GM21390 (cell line): ENCODE data around the gene ANGPTL8.
A peak's percentile ranks its signal among the peaks of the same experiment; 100 is the strongest.

Experiments
- ATAC-seq: cut with Tn5 transposase; IDR thresholded peaks from one replicate; pipeline ENCODE4 v1.9.1; 2021; ENCODE audit not compliant: unreplicated experiment

The ANGPTL8 gene, protein sequence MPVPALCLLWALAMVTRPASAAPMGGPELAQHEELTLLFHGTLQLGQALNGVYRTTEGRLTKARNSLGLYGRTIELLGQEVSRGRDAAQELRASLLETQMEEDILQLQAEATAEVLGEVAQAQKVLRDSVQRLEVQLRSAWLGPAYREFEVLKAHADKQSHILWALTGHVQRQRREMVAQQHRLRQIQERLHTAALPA

DNA sequence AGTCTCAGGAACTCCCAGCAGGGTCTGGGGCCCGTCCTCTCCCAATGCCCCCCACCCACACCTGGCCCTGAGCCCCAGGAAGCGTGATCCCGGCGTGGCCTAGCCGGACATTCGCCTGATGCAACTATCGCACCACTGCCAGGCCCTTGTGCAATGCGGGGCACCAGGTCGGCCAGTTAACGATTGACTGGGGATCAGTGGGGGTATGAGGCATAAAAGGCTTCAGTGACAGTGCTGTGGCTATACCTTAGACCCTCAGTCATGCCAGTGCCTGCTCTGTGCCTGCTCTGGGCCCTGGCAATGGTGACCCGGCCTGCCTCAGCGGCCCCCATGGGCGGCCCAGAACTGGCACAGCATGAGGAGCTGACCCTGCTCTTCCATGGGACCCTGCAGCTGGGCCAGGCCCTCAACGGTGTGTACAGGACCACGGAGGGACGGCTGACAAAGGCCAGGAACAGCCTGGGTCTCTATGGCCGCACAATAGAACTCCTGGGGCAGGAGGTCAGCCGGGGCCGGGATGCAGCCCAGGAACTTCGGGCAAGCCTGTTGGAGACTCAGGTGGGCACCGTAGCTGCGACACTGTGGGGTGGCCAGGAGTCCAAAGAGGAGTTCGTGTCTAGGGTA is at the start of gene ANGPTL8:
Gene ANGPTL8 (plus strand): TSS at position 243 of the 624 bp plus-strand sequence. CDS start 19 bp downstream, at position 262.
- ATAC-seq = no peak

DNA sequence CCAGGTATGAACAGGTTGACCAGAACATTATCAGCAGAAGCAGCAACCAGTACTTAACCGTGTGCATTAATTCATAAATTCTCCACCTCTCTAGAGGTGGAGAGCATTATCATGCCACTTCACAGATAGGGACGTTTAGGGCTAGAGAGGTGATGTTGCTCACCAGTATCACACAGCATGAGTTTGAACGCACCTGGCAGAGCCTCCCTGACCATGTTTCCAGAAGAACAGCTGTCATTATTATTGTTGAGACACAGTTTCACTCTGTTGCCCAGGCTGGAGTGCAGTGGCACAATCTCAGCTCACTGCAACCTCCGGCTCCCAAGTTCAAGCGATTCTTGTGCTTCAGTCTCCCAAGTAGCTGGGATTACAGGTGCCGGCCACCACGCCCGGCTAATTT is 48.9 kb upstream of the ANGPTL8 start:
- no peak for ATAC-seq

DNA sequence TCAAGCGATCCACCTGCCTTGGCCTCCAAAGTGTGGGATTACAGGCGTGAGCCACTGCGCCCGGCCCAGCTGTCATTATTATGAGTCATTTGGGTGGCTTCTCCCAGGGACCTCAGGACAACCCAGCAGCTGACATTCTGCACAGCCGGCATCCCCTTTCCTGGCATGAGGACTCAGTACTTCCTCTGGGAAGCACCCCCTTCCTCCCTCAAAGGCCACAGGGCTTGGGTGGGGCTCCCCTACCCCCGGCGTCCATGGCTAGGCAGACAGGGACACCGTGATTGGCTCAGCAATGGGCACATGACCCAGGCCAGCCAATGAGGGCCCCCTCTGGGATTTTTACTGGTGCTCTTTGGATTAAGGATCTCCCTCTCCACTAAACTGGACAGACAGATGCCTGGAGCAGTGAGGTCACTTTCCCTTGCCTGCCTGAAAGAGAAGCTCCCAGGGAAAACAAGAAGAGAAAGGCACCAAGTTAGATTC is 48.1 kb upstream of the ANGPTL8 start:
- ATAC-seq = no peak

DNA sequence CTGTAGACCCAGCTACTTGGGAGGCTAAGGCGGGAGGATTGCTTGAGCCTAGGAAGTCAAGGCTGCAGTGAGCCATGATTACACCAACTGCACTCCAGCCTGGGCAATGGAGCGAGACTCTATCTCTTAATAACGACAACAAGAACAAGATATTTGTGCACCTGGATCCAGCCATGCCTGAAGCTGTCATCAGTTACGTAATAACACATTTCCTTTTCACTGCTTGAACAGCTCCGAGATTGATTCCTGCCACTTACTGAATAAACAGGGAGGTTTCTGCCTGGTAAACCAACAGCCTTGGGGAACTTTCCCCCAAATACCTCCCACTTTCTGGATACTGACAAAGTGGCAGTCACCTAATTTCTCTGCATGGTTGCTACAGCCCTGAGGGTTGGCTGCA is 47.5 kb upstream of the ANGPTL8 start:
- ATAC-seq = no peak

DNA sequence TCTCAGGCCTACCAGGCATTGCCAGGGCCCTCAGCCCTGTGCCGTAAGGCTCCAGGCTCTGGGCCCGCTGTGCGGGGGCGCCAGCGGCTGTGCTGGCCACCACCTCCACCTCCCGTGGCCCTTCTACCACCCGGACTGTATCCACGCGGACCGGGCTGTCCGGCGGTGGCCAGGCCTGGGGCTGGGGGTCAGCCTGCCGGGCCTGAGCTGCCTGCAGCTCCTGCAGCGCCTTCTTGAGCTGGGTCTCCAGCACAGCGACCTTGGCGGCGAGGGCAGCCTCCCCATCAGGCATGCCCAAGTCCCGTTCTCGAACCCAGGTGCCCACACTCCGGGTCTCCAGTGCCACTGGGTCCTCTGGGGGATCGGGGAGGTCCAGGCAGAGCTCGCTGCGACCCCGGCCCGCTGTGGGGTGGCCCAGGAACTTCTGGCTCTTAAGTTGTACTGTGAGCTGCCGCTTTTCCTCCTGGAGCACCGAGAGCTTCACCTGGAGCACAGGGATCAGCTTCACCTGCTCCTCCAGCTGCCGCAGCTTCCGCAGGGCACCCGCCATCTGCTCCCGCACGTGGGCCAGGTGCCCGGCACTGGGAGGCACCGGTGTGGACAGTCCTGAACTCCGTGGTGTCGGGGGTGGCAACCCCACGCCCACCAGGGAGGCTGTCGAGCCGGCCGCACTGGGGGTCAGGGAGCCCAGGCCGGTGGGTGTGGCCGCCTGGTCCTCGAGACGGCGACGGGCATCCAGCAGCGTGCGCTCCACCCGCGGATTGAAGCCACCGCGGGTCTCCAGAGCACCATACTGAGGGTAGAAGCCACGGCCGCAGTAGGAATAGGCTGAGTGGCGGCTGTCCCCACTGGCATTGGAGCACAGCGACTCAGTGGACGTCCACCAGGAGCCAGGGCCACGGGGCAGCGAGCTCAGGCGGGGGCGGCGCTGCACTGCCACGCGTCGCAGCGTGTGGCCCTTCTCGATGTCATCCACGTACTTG is 46.2 kb upstream of the ANGPTL8 start:
- no peak for ATAC-seq

DNA sequence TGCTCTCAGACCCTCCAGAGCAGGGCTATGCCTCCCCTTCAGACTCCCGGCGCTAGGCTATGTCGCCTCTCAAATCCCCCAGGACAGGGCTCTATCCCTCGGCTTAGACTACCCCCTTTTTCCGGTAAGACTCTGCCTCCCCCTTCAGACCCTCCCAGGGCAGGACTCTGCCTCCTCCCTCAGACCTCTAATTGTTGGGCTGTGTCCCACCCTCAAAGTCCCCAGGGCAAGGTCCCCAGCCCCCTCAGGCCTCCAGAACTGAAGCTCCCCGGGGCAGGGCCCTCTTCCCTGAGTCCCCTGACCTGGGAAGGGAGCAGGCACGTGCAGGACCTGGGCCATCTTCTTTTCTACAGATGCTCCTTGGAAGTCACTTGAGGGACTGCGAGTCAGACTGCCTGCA is 45.2 kb upstream of the ANGPTL8 start:
- ATAC-seq = no peak

DNA sequence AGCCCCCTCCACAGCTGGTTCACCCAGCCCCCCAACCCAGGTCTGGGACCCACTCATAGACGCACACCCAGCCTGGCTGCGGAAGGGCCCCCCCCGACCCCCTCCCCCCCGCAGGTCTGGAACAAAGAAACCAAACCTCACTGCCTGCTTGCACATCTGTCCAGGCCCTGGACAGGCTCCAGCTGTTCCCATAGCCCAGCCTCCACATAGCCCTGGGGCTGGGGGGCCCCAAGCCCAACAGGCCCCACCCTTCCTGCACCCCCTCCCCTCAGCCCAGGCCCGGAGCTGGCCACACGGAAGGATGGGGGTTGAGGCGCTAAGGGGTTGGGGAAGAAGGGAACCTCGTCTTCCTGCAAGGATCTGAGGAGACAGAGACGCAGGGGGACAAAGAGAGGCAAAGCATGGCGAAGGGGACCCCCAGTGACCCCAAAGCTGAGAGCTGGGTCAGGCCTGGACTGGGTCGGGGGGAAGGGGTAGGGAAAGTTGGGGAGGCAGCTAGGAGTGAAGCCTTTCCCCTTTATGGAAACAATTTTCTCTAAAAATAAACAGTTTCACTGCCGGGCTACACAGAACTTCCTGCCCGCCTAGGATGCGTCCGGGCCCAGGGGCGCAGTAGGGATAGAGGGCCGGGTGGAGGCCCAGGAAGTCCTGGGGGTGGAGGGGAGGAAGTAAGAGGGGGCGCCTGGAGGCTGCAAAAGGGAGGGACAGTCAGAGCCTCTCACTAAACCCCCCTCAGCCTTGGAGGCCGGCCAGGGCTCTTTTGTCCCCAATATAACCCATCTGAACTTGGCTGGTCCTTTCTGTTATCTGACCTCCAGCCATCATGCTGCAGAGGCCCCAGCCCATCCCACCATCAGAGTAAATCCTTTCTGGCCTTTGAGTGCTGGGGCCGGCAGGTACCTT is 44.5 kb upstream of the ANGPTL8 start:
- ATAC-seq = no peak

DNA sequence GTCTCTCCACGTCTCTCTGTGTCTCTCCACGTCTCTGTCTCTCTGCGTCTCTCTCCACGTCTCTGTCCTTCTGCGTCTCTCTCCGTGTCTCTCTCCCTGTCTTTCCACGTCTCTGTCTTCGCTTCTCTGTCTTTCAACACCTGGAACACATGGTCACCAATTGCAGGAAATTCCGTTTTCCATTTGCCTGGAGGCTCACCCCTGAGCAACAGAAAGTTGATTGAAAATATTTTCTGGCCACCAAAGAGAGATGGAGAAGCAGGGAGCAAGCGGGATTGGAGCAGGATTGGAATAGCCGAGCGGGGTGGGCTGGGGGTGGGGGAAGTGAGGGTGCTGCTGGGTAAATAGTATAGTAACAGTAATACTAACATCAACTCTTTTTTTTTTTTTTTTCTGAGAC is 43.7 kb upstream of the ANGPTL8 start:
- no peak for ATAC-seq

DNA sequence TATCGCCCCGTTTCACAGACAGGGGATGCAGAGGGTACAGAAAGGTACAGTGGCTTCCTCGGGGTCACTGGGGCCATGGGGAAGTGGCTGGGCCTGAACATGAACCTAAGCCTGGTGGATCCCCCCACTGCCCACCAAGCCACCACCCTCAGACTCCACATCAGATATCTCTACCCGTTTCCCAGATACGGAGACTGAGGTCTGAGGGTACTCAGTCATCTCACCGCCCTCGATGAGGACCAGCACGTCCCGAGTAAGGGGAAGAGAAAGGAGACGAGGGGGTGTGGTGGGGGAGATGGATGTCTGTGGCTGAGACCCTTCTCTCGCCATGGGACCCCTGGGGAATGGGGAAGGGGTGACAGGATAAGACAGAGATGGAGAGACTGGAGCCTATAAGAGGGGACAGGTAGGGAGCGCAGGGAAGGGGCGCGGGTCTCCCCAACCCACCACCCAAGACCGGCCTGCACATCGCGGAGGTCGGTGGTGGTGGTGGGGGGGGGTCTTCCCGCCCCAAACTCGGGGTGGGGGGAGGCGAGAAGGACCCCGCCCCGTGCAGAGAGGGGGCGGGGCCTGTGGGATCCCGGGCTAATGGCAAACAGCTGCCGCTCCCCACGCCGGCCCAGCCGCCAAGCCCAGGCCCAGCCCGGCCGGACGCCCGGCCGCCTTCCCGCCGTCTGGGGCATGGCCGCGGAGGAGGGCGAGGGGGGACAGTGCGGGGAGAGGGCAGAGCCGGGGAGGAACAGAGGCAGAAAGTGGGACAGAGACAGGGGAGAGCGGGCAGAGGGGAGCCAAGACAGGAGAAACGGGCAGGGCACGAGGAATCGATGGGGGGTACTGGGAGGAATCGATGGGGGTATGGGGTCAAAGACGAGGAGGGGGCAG is 42.8 kb upstream of the ANGPTL8 start:
- ATAC-seq = no peak

DNA sequence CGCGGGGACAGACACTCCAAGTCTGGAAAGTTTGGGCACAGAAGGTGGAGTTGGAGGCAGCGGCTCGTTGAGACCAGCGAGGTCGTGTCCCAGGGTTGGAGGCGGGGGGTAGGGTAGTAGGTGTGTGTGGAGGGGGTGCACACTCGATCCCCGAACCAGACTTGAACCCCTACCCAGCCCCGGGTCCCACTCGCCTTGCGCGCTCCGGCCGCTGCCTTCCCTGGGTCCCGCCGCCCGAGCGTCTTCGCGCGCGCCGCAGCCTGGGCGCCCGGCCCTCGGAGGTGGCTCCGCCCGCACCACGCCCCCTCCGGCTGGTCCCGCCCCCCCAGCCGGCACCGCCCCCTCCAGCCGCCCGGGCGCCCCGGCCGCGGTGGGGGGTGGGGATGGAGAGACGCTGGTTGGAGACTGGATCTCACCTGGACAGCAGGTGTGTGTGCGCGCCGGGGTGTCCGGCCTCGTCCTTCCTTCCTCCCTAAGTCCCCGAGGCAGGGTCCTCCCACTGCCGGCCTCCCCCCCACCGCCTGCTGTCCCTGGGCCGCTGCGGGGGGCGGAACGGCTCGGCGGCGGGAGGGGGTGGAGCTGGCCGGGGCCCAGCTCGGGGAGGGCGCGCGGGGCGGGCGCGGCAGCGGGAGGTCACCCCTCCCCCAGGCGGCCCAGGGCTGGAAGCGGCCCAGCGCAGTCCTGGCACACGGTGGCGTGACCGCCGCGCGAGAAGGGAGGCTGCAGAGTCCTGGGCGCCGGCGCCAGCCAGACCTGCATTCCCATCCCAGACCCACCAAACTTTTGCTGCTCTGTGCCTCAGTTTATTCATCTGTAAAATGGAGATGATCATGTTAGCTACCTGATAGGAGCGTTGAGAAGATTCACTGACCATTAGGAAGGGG is 41.9 kb upstream of the ANGPTL8 start, which contains the start of gene KANK2:
Gene KANK2 (minus strand): TSS at position 255 of the 884 bp plus-strand sequence. CDS start 3,034 bp downstream, outside the sequence.
- ATAC-seq = peak; percentile 69

DNA sequence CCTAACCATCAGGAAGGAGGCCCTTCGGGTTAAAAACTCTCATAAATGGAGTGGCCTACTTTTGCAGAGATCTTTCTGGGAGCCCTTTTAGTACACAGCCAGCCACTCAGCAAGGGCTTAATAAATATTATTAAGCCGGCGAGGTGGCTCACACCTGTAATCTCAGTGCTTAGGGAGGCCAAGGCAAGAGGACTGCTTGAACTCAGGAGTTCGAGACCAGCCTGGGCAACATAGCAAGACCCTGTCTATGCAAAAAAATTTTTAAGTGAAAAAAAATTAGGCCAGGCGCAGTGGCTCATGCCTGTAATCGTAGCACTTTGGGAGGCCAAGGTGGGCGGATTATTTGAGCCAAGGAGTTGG is 41.3 kb upstream of the ANGPTL8 start:
- no peak for ATAC-seq

DNA sequence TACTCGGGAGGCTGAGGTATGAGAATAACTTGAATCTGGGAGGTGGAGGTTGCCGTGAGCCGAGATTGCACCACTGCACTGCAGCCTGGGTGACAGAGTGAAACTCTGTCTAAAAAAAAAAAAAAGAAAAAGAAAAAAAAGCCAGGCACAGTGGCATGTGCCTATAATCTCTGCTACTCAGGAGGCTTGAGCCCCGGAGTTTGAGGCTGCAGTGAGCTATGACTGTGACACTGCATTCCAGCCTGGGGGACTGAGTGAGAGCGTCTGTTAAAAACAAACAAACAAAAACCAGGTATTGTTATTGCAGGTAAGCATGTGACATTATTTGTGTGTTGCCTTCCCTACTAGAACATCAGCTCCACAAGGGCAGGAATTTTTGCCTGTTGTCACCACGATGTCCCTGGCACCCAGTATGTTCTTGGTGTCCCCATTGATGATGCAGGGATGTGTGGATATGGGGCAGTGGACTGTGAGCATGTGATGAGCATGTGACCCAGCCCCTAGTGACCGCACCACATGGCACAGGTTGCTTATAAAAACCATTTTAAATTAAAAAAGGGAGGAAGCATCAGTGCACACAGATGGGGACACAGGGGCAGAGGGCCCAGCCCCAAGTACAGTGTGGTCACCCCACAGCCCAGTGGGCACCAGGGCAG is 40.5 kb upstream of the ANGPTL8 start:
- no peak for ATAC-seq

DNA sequence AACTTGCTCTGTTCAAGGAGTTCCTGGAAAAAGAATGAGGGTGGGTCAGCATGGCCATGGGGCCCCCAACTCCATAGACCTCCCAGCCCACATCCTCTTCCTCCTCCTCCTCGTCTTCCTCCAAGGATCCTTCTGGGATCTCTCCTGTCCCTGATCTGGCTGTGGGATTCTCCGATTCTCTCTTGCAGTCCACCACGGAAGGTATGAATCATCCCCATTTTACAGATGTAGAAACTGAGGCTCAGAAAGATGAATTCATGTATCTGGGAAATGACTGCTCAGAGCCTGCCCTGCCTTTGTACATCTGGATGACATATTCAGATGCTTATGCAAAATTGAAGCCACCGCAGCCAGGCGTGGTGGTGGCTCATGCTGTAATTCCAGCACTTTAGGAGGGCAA is 39.9 kb upstream of the ANGPTL8 start:
- ATAC-seq = no peak

DNA sequence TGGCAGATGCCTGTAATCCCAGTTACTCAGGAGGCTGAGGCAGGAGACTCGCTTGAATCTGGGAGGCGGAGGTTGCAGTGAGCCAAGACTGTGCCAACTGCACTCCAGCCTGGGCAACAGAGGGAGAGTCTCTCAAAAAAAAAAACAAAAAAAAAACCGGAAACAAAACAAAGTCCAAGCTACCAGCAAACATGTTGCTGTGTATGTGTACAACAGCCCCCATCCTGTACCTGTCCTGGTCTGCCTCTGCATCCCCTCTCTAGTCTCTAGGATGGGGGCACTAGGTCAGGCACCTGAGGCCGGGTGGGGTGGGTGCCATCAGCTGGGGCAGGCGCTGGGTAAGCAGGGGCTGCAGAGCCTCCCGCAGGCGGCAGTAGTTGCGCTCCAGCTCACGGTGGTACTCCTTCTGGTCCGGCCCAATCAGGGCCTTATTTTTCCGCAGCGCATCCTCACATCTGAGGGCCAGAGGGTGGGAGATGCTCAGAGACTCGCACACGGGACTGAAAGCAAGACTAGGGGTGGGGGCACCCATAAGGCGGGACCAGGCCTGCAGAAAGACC is 39.3 kb upstream of the ANGPTL8 start:
- no peak for ATAC-seq

DNA sequence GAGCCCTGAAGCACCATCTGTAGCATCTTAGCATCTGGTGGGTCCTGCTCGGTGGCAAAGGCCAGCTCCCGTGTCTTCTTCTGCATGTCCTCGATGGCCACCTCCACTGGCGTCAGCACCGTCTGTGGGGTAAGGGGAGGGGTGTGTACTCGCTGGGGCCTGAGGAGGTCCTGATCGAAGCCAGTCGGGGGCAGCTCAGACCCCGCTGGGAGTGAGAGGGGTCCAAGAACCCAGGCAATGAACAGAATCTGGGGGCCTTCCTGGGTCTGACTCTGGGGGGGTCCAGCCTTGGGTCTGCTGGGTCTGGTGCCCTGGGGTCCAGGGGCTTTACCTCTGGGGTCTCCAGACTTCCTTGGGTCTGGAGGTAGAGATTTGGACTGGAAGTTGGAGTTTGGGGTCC is 38.5 kb upstream of the ANGPTL8 start:
- ATAC-seq = no peak

DNA sequence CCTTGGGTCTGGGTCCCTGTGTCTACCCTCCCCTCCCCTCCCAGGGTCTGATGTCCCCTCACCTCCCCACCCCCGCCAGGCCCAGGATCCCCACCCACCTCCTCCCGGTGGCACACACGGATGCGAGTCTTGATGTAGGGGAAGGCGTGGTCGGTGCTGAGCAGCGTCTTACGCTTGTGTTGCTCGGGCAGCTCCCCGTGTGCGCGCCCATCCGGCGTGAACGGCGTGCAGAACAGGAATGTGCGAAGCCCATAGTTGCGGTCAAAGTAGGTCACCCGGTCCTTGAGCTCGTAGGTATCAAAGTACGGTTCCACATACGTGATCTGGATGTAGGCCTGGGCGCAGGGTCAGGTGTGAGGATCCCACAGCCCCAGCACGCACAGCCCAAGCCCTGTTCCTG is 37.6 kb upstream of the ANGPTL8 start:
- no peak for ATAC-seq

DNA sequence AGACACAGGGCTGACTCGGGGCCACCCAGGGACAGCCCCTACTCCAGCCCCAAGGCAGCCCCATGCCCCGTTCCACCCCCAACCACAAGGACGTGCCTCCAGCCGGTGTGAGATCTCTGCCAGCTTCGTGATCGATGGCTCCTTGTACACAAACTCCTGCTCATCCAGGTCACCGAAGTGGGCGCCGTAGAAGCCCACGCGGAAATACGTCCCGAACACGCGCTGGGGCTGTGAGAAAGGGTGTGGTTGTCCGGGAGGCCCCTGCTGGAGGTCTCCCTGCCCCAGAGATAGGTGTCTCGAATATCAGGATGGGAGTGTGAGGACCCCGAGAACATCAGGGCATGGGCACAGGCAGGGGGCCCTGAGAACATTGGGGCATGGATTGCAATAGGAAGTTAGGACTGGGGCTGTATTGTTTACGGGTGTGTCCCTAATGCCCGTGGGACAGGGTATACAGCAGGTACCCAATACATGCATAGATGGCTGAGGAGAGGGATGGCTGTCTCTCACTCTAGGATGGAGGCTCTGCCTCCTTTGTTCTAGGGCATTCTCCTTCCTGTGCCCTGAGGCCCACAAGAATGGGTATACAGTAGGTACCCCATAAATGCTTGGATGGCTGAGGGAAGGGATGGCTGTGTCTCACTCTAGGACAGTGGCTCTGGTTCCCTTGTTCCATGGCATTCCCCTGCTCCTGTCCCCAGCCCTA is 36.8 kb upstream of the ANGPTL8 start:
- ATAC-seq = no peak
